Trophoblast cell (in vitro differentiated cells and primary cell): ENCODE results near the gene RAB2B. TPM values are rescaled to one million over a fixed set of nuclear protein-coding genes. Genes with fewer than 3 reads are reported as not detected.

Experiments
- DNase-seq, 2 donors: peaks; one replicate each; pipeline ENCODE4 v3.0.0-alpha.2; 2016
- H2AFZ ChIP-seq: 2 replicates; pipeline ENCODE4 v1.6.1; 2013; ENCODE audit warnings: low read length, moderate library complexity, mild to moderate bottlenecking; ENCODE audit not compliant: insufficient read depth, poor library complexity
- H2AK5ac ChIP-seq: 2 replicates; pipeline ENCODE4 v1.6.1; 2013; ENCODE audit warnings: mild to moderate bottlenecking, low read length
- H2BK120ac ChIP-seq: 2 replicates; pipeline ENCODE4 v1.6.1; 2013; ENCODE audit warnings: low read length, mild to moderate bottlenecking, moderate library complexity; ENCODE audit not compliant: insufficient read depth, poor library complexity
- H2BK12ac ChIP-seq: 2 replicates; pipeline ENCODE4 v1.6.1; 2013; ENCODE audit warnings: mild to moderate bottlenecking, low read length, moderate library complexity
- H2BK5ac ChIP-seq: 2 replicates; pipeline ENCODE4 v1.6.1; 2013; ENCODE audit warnings: low read length, low read depth, moderate library complexity, mild to moderate bottlenecking; ENCODE audit not compliant: poor library complexity
- H3K14ac ChIP-seq: 2 replicates; pipeline ENCODE4 v1.6.1; 2013; ENCODE audit warnings: mild to moderate bottlenecking, low read length
- H3K18ac ChIP-seq: 2 replicates; pipeline ENCODE4 v1.6.1; 2013; ENCODE audit warnings: mild to moderate bottlenecking, low read length
- H3K23ac ChIP-seq: 2 replicates; pipeline ENCODE4 v1.6.1; 2013; ENCODE audit warnings: low read length
- H3K27ac ChIP-seq: 2 replicates; pipeline ENCODE4 v1.5.1; 2013; ENCODE audit warnings: low read depth, mild to moderate bottlenecking, inconsistent platforms, low read length, moderate library complexity
- H3K27me3 ChIP-seq: 2 replicates; pipeline ENCODE4 v1.6.1; 2013; ENCODE audit warnings: inconsistent platforms, mild to moderate bottlenecking, low read length, moderate library complexity; ENCODE audit not compliant: insufficient read depth
- H3K36me3 ChIP-seq, 2 experiments: 1 replicate in 1 of 2; 2 replicates in 1 of 2; pipeline ENCODE4 v1.6.1; 2013; ENCODE audit warnings: low read length in 2 of 2, mild to moderate bottlenecking in 2 of 2, moderate library complexity in 1 of 2; ENCODE audit not compliant: insufficient read depth in 2 of 2, control insufficient read depth in 1 of 2
- H3K4ac ChIP-seq: 2 replicates; pipeline ENCODE4 v1.6.1; 2013; ENCODE audit warnings: low read depth, mild to moderate bottlenecking, low read length, moderate library complexity
- H3K4me1 ChIP-seq, 2 experiments: 1 replicate in 1 of 2; 2 replicates in 1 of 2; pipeline ENCODE4 v1.6.1; 2013; ENCODE audit warnings: low read length in 2 of 2, mild to moderate bottlenecking in 2 of 2, moderate library complexity in 1 of 2; ENCODE audit not compliant: insufficient read depth in 2 of 2, control insufficient read depth in 1 of 2
- H3K4me2 ChIP-seq: 2 replicates; pipeline ENCODE4 v1.6.1; 2013; ENCODE audit warnings: inconsistent platforms, mild to moderate bottlenecking, low read length, moderate library complexity
- H3K4me3 ChIP-seq: 2 replicates; pipeline ENCODE4 v1.5.1; 2013; ENCODE audit warnings: mild to moderate bottlenecking, low read depth, low read length, inconsistent platforms
- H3K79me1 ChIP-seq: one replicate; pipeline ENCODE4 v1.6.1; 2013; ENCODE audit warnings: low read length
- H3K79me2 ChIP-seq: 2 replicates; pipeline ENCODE4 v1.6.1; 2013; ENCODE audit warnings: low read length, mild to moderate bottlenecking; ENCODE audit not compliant: control insufficient read depth, insufficient read depth, poor library complexity
- H3K9ac ChIP-seq: 2 replicates; pipeline ENCODE4 v1.6.1; 2013; ENCODE audit warnings: mild to moderate bottlenecking, low read length
- H3K9me3 ChIP-seq: 2 replicates; pipeline ENCODE4 v1.6.1; 2013; ENCODE audit warnings: low read depth, mild to moderate bottlenecking, control low read depth, inconsistent platforms, low read length; ENCODE audit not compliant: insufficient read depth
- H4K12ac ChIP-seq: 2 replicates; pipeline ENCODE4 v1.6.1; 2013; ENCODE audit warnings: low read depth, mild to moderate bottlenecking, low read length, moderate library complexity
- H4K8ac ChIP-seq: 2 replicates; pipeline ENCODE4 v1.6.1; 2013; ENCODE audit warnings: low read depth, mild to moderate bottlenecking, low read length, moderate library complexity
- H4K91ac ChIP-seq: one replicate; pipeline ENCODE4 v1.6.1; 2013; ENCODE audit warnings: low read depth, mild to moderate bottlenecking, low read length, moderate library complexity
- WGBS: extraction: QIAGEN DNeasy Blood & Tissue Kit; methylation state at CpG from one replicate; pipeline ENCODE4 v1.1.7; 2013; ENCODE audit warnings: missing lambda C conversion rate; ENCODE audit not compliant: insufficient read length, insufficient coverage; ENCODE audit errors: extremely low coverage; 5-methylcytosine and 5-hydroxymethylcytosine counted together
- polyA plus RNA-seq: library from polyadenylated mRNA; stranded (reverse); fragments of 200-250 nt; gene quantifications from 2 replicates; pipeline ENCODE4 v1.2.3, GENCODE V29; 2013

Gene RAB2B
- polyA plus RNA-seq: 24.2 and 24.9 TPM in 2 replicates

DNA sequence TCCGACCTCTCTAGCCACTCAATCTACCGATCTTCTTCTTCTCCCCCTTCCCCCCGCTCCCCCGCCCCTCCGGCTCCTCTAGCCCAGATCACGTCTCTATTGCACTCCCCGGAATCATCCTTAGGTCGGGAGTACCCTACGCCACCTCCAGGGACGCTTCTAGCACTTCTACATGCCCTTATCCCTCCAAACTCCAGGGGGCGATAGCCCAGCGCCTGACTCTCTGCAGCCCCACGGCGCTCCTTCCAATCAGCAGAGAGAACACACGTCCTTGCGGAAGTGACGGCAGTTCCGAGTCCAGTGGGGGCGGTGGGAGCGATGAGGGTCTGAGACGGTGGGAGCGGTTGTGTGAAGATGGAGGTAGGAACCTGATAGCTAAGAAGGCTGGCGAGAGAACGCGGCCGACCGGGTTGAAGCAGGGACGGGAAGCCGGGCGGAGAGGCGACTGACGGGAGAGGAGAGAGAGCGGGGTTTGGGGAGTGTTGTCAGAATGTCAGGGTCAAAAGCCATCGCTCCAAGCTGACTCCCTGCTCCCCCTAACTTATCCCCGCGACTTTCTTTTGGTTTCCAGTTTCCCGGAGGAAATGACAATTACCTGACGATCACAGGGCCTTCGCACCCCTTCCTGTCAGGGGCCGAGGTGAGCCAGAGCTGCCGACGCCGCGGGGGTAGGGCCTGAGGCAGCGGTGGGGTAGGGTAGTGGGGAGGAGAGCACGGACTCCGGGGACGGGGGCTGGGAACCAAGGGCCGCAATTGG lies at the start of gene RAB2B, which contains the start of gene TOX4:
Gene RAB2B, minus strand, starts transcription at position 35 of the 757 bp plus-strand sequence. CDS start 87 bp downstream, outside the sequence.
Gene TOX4, plus strand, starts transcription at position 271 of the 757 bp plus-strand sequence. Its CDS starts 84 bp downstream, at position 355.
- peaks cover 7% of the 10 kb centered on the region for H3K79me1 ChIP-seq

DNA sequence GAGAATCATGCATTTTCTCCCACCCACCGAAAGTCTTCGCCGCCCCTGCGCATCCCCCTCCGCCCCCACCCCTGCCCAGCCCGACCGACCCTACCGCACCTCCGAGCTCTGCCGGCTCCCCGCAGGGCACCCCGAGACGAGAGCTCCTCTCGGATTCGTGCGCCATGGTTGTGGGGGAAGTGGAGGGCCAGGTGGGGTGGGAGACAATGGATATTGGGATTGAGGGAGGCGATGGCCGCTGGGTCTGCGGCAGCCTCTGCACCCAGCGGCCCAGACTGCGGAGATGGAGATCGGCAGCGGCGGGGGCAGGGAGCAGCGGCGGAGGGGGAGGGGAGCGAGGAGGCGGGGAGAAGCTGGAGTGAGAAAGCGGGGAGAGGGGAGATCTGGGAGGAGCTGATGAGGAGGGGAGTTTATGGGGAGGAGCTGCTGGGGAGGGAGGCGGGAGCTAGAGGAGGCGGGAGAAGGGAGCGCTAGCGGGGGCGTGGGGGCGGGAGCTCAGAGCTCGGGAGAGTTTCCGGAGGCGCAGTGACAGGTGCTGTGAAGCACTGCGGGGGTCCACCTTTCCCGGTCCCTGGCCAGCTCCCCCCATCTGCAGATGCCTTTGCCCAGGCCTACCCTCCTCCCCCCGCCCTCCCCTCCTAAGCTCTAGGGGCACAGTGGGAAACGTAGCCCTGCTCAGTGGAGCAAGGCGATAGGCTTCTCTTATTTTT lies 49.4 kb upstream of the RAB2B start, which contains the start of gene SALL2:
Gene SALL2, minus strand, starts transcription at position 385 of the 710 bp plus-strand sequence. Its CDS starts 219 bp downstream, at position 166.
- peak within 1 kb of the TSS; percentile 50 for H4K91ac ChIP-seq
- no peak within 1 kb of the TSS for H2AK5ac ChIP-seq
- peaks cover 1% of the 10 kb centered on the region for H3K79me2 ChIP-seq
- no peak within 1 kb of the TSS for H3K23ac ChIP-seq
- no peak within 1 kb of the TSS for H3K4ac ChIP-seq
- H2BK5ac ChIP-seq: no peak within 1 kb of the TSS
- peak within 1 kb of the TSS; percentile 91 for H3K4me3 ChIP-seq
- peak within 1 kb of the TSS; percentile 79 for H4K12ac ChIP-seq
- H3K18ac ChIP-seq: peak within 1 kb of the TSS; percentile 69
- H2BK12ac ChIP-seq: no peak within 1 kb of the TSS
- no peak within 1 kb of the TSS for H3K27ac ChIP-seq
- DNase-seq: no peak
- peaks cover 5 to 8% of the 10 kb centered on the region in 2 experiments for H3K4me1 ChIP-seq
- no peak within 1 kb of the TSS for H2BK120ac ChIP-seq
- H3K79me1 ChIP-seq: no peaks in the 10 kb centered on the region
- peak within 1 kb of the TSS; percentile 79 for H3K9ac ChIP-seq
- H3K9me3 ChIP-seq: peaks cover 1% of the 10 kb centered on the region
- peak within 1 kb of the TSS; percentile 89 for H3K14ac ChIP-seq
- H3K27me3 ChIP-seq: no peaks in the 10 kb centered on the region
- H3K4me2 ChIP-seq: peak within 1 kb of the TSS; percentile 84
- H3K36me3 ChIP-seq: peaks cover 4 to 8% of the 10 kb centered on the region in 2 experiments
- peak within 1 kb of the TSS; percentile 87 for H4K8ac ChIP-seq
- peak within 1 kb of the TSS; percentile 74 for H2AFZ ChIP-seq
- WGBS: no CpG with 5 or more reads among the region's 43 CpGs

More for the DNA sequence above, at the start of gene RAB2B, which contains the start of gene TOX4:
- Histone ChIP-seq H2BK5ac (peak within 1 kb of the TSS; percentile 85), H3K79me2 (peaks cover 4% of the 10 kb centered on the region), H3K23ac (no peak within 1 kb of the TSS), H2BK120ac (peak within 1 kb of the TSS; percentile 82), H4K12ac (peak within 1 kb of the TSS; percentile 80), H4K8ac (peak within 1 kb of the TSS; percentile 92), H3K9ac (peak within 1 kb of the TSS; percentile 44), H2AFZ (peak within 1 kb of the TSS; percentile 84), H3K14ac (peak within 1 kb of the TSS; percentile 84), H4K91ac (peak within 1 kb of the TSS; percentile 94), H3K18ac (no peak within 1 kb of the TSS), H3K4me1 (peaks cover 0 to 3% of the 10 kb centered on the region in 2 experiments), H3K9me3 (no peaks in the 10 kb centered on the region), H3K4me3 (peak within 1 kb of the TSS; percentile 95), H3K27me3 (no peaks in the 10 kb centered on the region), H3K27ac (peak within 1 kb of the TSS; percentile 69), H2AK5ac (no peak within 1 kb of the TSS), H3K4me2 (peak within 1 kb of the TSS; percentile 70), H2BK12ac (no peak within 1 kb of the TSS), H3K36me3 (peaks cover 6 to 7% of the 10 kb centered on the region in 2 experiments), H3K4ac (peak within 1 kb of the TSS; percentile 85)
- no CpG with 5 or more reads among the region's 49 CpGs for WGBS
- DNase-seq: peak; percentile 98 to 99

DNA sequence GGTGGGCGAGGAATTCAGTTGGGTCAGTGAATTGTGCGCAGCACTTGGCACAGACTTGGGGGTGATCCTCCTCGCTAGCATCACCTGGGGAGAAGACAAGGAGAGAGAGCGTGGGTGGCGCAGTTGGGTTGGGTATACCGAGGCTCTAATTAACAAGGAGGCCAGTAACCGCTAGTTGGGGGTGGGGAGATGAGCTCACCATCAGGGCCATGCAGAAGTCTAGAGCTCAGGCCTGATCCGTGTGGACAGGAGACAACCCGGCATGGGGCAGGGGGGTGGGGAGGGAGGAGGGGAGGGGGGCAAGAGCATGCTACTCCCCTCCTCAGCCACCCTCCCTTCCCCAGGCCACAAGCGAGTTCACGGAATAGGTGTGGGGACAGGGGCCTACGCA lies 48.8 kb upstream of the RAB2B start:
- H3K14ac ChIP-seq: no peak overlapping the region
- no peak overlapping the region for H3K4ac ChIP-seq
- peak overlapping the region; percentile 23 for H2AFZ ChIP-seq
- peak overlapping the region; percentile 91 for H3K4me3 ChIP-seq
- no peak overlapping the region for H3K27ac ChIP-seq
- H3K9ac ChIP-seq: no peak overlapping the region
- H3K4me1 ChIP-seq: peaks cover 5 to 8% of the 10 kb centered on the region in 2 experiments
- H3K18ac ChIP-seq: peak overlapping the region; percentile 3
- no peak for DNase-seq
- H3K9me3 ChIP-seq: peaks cover 1% of the 10 kb centered on the region
- peaks cover 1% of the 10 kb centered on the region for H3K79me2 ChIP-seq
- WGBS: no CpG with 5 or more reads among the region's 12 CpGs
- no peaks in the 10 kb centered on the region for H3K79me1 ChIP-seq
- no peak overlapping the region for H3K23ac ChIP-seq
- H2AK5ac ChIP-seq: no peak overlapping the region
- H3K27me3 ChIP-seq: no peaks in the 10 kb centered on the region
- H4K8ac ChIP-seq: no peak overlapping the region
- no peak overlapping the region for H4K12ac ChIP-seq
- peak overlapping the region; percentile 84 for H3K4me2 ChIP-seq
- no peak overlapping the region for H2BK120ac ChIP-seq
- H2BK5ac ChIP-seq: no peak overlapping the region
- H4K91ac ChIP-seq: peak overlapping the region; percentile 10
- H3K36me3 ChIP-seq: peaks cover 4 to 8% of the 10 kb centered on the region in 2 experiments
- H2BK12ac ChIP-seq: no peak overlapping the region
